Testis (tissue), 3 donors: ENCODE data around the gene GSAP. TPM values are rescaled to one million over a fixed set of nuclear protein-coding genes. Genes with fewer than 3 reads are reported as not detected.

ENCODE experiments used
- DNase-seq: peaks from one replicate; pipeline ENCODE4 v3.0.0-alpha.2; 2019
- H3K27ac ChIP-seq, 2 donors: fragments of 200-600 bp; sonication (generic); one replicate each; pipeline ENCODE4 v1.5.1; 2019
- H3K27me3 ChIP-seq: fragments of 200-600 bp; sonication (generic); one replicate; pipeline ENCODE4 v1.5.1; 2019
- H3K36me3 ChIP-seq: fragments of 200-600 bp; sonication (generic); one replicate; pipeline ENCODE4 v1.5.1; 2017; ENCODE audit warnings: low read depth; ENCODE audit errors: missing control alignments
- H3K4me1 ChIP-seq: fragments of 200-600 bp; sonication (generic); one replicate; pipeline ENCODE4 v1.5.1; 2019
- H3K4me3 ChIP-seq, 2 donors: fragments of 200-600 bp; sonication (generic); one replicate each; pipeline ENCODE4 v1.5.1; 2017 to 2019
- H3K9me3 ChIP-seq: fragments of 200-600 bp; sonication (generic); one replicate; pipeline ENCODE4 v1.5.1; 2017
- CTCF ChIP-seq, 3 experiments: fragments of 450-650 bp in 2 of 3; fragments of 200-600 bp in 1 of 3; sonication (generic) in 1 of 3; IDR thresholded peaks; one replicate each; pipeline ENCODE4 v1.5.1; 2016 to 2019; ENCODE audit warnings: antibody characterized with exemption in 3 of 3, mild to moderate bottlenecking in 2 of 3, moderate library complexity in 1 of 3
- POLR2A ChIP-seq: fragments of 450-650 bp; IDR thresholded peaks from one replicate; pipeline ENCODE4 v1.6.1; 2017; ENCODE audit warnings: antibody characterized with exemption, mild to moderate bottlenecking, moderate library complexity
- WGBS, 2 donors: methylation state at CpG; one replicate each; pipeline ENCODE4 v1.1.5; 2018; 5-methylcytosine and 5-hydroxymethylcytosine counted together
- intact Hi-C: fragments of 100-400 bp; cut with DNase I; formaldehyde crosslinking; loops from one replicate; pipeline ENCODE4 v1.15.1; 2023; ENCODE audit warnings: low total_unique reads
- polyA plus RNA-seq: library from polyadenylated mRNA; stranded (reverse); fragments of 350-450 nt; fragmentation: Illumina TruSeq; extraction: RNeasy Lipid Tissue Mini Kit (QIAGEN cat#74804); gene quantifications from one replicate; pipeline ENCODE4 v1.2.3, GENCODE V29; 2014; ENCODE audit warnings: low read depth, low replicate concordance; ENCODE audit not compliant: insufficient read depth
- total RNA-seq, 2 donors: library from RNA; depleted of rRNA; stranded (reverse); fragments of >200 nt; gene quantifications; one replicate each; pipeline ENCODE4 v1.2.3, GENCODE V29; 2016

GSAP gene
- total and polyA plus RNA-seq, 3 donors from 2014 or later, result 6.0 to 16.2 (median 14.6) TPM

DNA sequence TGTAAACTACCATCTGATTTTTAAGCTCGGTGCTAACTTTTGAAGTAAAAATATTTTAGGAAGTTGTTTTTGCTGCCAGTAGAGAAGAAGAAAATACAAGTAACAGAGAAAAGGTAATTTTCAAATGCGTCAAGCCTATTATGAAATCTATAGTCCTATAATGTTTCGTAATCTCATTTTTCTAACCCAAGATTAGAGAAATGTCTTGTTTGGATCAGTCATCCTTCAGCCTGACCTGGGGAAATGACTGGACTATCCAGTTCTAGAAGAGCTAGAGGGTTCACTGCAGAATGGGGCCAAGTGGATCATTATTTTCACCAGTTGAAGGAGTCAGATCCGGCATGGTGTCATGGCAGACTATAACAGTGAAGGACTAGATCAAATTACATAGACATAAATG is 153.8 kb downstream of the GSAP start:
- Histone ChIP-seq H3K4me1 (no peaks in the 10 kb centered on the region), H3K4me3 (no peak overlapping the region), H3K27me3 (no peaks in the 10 kb centered on the region), H3K36me3 (no peaks in the 10 kb centered on the region), H3K9me3 (no peaks in the 10 kb centered on the region), H3K27ac (no peak overlapping the region)
- no peak for DNase-seq
- no peak for TF ChIP-seq CTCF (IDR thresholded peaks at IDR 0.05)
- no peak for TF ChIP-seq POLR2A
- intact Hi-C loops, result no loop called here
- 92 to 97% methylated on average over 4 of the region's 4 CpGs for WGBS, 2 donors

Other genes starting within 250 kb of the GSAP start
- gene FGL2, start 216.5 kb downstream of the GSAP start, total RNA-seq, result 1 to 10 TPM; 2.0 to 8.4 TPM
- gene FGL2, start 216.5 kb downstream of the GSAP start, polyA plus RNA-seq, result 18.3 TPM
- 10 to 100 TPM; 82.5 to 86.5 TPM for gene PTPN12, start 120.9 kb upstream of the GSAP start, total RNA-seq
- 36.7 TPM for gene PTPN12, start 120.9 kb upstream of the GSAP start, polyA plus RNA-seq